Measurements from ENCODE around the gene HDAC9.

GRCh38 chr7:18574235-18574540 is 78.6 kb downstream of the HDAC9 start:
- TF ChIP-seq POLR2A (IDR thresholded peaks at IDR 0.05; ENCODE audit: low read depth): no peak
- no peak for TF ChIP-seq CTCF (IDR thresholded peaks at IDR 0.05)
